Measurements from ENCODE around the gene CIC.

Gene CIC

DNA sequence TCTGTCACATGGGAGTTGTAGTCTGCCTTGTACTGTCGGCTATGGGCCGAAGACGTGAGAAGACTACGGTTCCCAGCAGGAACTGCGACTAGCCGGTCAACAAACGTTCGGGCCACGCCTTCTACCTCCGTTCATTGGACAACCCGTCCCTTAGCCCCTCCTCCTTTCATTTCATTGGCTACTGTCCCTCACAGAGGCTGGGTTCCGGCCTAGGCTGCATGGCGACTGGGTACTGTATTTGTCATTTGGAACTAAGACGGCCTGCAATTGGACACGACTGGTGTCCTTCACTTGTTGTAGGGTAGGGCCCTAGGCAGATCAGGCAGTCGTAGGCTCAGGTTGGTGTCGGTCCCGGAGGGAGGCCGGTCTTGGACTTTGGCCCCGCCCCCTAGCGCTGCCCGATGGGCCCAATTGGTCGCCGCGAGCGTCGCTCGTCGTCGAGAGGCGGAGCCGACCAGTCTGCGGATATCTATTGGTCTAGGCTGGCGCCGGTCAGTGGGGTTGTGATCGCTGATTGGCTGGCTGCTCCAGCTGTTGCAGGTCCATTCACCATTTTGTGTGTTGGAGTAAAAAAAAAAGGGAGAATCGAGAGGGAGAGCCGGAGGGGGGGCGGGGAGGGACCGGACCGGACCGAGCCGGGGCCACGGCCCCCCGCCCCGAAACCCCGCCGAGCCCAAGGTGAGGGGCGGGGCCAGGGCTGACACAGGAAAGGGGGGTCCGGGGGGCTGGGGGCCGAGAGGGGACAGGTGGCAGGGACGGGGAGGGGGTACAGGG, at the start of gene CIC:
Gene CIC (plus strand): TSS at position 549 of the 774 bp plus-strand sequence. CDS start 2,532 bp downstream, outside the sequence.
- no peaks in the 10 kb centered on the region for H3F3A ChIP-seq (ENCODE audit: insufficient read depth)
- peak within 1 kb of the TSS; percentile 68 for H3K9ac ChIP-seq (ENCODE audit: low read length)
- peak within 1 kb of the TSS; percentile 90 for H3K4me2 ChIP-seq (ENCODE audit: low read depth, low read length, poor library complexity, severe bottlenecking)
- H3K27me3 ChIP-seq (ENCODE audit: low read length): no peaks in the 10 kb centered on the region
- no peaks in the 10 kb centered on the region for H4K20me1 ChIP-seq (ENCODE audit: low read depth, low read length)
- H3K9me3 ChIP-seq (ENCODE audit: insufficient read depth, low read length): no peaks in the 10 kb centered on the region
- H3K36me3 ChIP-seq (ENCODE audit: low read length): no peaks in the 10 kb centered on the region
- no peak for TF ChIP-seq EZH2phosphoT487 (conservative IDR thresholded peaks at IDR 0.05; ENCODE audit: low read length)
- TF ChIP-seq, protein P1, sequence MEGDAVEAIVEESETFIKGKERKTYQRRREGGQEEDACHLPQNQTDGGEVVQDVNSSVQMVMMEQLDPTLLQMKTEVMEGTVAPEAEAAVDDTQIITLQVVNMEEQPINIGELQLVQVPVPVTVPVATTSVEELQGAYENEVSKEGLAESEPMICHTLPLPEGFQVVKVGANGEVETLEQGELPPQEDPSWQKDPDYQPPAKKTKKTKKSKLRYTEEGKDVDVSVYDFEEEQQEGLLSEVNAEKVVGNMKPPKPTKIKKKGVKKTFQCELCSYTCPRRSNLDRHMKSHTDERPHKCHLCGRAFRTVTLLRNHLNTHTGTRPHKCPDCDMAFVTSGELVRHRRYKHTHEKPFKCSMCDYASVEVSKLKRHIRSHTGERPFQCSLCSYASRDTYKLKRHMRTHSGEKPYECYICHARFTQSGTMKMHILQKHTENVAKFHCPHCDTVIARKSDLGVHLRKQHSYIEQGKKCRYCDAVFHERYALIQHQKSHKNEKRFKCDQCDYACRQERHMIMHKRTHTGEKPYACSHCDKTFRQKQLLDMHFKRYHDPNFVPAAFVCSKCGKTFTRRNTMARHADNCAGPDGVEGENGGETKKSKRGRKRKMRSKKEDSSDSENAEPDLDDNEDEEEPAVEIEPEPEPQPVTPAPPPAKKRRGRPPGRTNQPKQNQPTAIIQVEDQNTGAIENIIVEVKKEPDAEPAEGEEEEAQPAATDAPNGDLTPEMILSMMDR (IDR thresholded peaks at IDR 0.05; ENCODE audit: insufficient read depth, low read length, poor library complexity, severe bottlenecking): no peak
- peak within 1 kb of the TSS; percentile 91 for H2AFZ ChIP-seq (ENCODE audit: low read depth, low read length, severe bottlenecking)
- H3K4me3 ChIP-seq (ENCODE audit: insufficient read depth, low read length, poor library complexity, severe bottlenecking): peak within 1 kb of the TSS; percentile 67
- peak within 1 kb of the TSS; percentile 80 for H3K27ac ChIP-seq (ENCODE audit: low read depth, low read length)
- no peaks in the 10 kb centered on the region for H3K9me2 ChIP-seq (replicated peaks; ENCODE audit: insufficient read depth, low read length)
- H3K79me2 ChIP-seq (ENCODE audit: insufficient read depth, low read length): peaks cover 11% of the 10 kb centered on the region; the same call in 1 of the 2 replicates

DNA sequence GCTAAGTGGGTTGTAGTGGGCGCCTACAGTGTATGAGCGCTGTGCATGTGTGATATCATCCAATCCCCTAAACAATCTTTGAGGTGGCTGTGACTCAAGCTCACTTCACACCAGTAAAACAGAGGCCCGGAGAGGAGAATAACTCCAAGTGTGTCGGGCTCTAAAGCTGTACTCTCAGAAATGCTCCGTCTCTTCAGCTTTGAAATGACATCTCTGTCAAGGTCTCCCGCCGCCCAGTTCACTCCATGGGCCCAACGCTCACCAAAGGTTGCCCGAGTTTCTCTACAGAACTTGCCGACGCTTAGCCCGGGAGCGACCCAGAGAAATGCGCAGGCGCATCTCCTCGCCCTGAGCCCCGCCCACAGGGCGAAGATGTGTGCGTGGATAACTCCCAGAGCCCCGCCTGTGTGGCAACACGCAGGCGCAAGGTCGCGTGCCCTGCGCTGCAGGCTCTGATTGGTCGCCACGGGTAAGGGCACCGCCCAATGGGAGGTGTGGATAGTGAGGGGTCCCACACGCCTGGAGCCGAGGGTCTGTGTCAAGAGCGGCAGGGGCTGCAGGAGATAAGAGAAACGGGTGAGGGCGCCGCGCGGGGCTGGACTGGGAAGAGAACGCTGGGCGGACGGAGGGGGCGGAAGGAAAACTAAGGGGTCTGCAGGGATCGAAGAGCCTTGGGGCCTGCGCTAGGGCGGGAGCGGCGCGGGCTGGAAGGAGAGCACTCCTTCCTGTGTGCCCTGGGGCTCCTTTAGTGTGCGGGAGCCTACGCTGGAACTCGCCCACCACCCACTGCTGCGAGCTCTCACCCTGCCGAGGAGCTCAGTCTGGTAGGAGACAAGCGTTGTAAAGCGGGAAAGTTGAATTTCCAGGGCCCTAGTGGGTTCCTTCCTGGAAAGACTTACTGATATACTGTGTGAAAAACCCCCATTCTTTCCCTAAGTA, 49.0 kb upstream of the CIC start, which contains the start of gene ZNF526:
Gene ZNF526 (plus strand): TSS at position 501 of the 939 bp plus-strand sequence. CDS start 4,092 bp downstream, outside the sequence.
- Histone ChIP-seq H3K4me2 (ENCODE audit: low read depth, low read length, poor library complexity, severe bottlenecking) (peak within 1 kb of the TSS; percentile 92), H3K9ac (ENCODE audit: low read length) (peak within 1 kb of the TSS; percentile 82), H3F3A (ENCODE audit: insufficient read depth) (no peaks in the 10 kb centered on the region), H3K9me3 (ENCODE audit: insufficient read depth, low read length) (no peaks in the 10 kb centered on the region), H3K79me2 (ENCODE audit: insufficient read depth, low read length) (peaks cover 46% of the 10 kb centered on the region), H2AFZ (ENCODE audit: low read depth, low read length, severe bottlenecking) (peak within 1 kb of the TSS; percentile 55), H4K20me1 (ENCODE audit: low read depth, low read length) (no peaks in the 10 kb centered on the region), H3K36me3 (ENCODE audit: low read length) (no peaks in the 10 kb centered on the region), H3K27ac (ENCODE audit: low read depth, low read length) (peak within 1 kb of the TSS; percentile 65), H3K9me2 (replicated peaks; ENCODE audit: insufficient read depth, low read length) (no peaks in the 10 kb centered on the region), H3K27me3 (ENCODE audit: low read length) (no peaks in the 10 kb centered on the region), H3K4me3 (ENCODE audit: insufficient read depth, low read length, poor library complexity, severe bottlenecking) (peak within 1 kb of the TSS; percentile 72)
- no peak for TF ChIP-seq EZH2phosphoT487 (conservative IDR thresholded peaks at IDR 0.05; ENCODE audit: low read length)
- TF ChIP-seq, protein P1 (IDR thresholded peaks at IDR 0.05; ENCODE audit: insufficient read depth, low read length, poor library complexity, severe bottlenecking): no peak

DNA sequence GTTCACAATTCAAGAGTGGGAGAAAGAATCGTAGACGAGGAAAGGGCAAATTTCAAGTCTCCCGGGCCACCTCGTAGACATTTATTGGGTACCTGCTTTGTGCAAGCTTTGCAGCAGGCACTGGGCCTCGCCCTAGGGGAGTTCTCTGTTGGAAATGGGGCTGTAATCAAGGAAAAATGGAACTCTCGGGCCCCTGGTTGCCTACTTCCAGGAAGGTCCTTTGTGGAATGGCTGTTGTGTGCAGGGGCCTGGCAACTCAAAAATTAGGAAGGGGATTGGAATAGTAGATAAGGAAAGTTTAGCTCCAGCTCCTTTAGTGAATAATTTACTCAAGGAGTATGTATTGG, 48.3 kb upstream of the CIC start:
- Histone ChIP-seq H3F3A (ENCODE audit: insufficient read depth) (no peaks in the 10 kb centered on the region), H4K20me1 (ENCODE audit: low read depth, low read length) (no peaks in the 10 kb centered on the region), H3K27ac (ENCODE audit: low read depth, low read length) (peak overlapping the region; percentile 26), H3K36me3 (ENCODE audit: low read length) (no peaks in the 10 kb centered on the region), H3K27me3 (ENCODE audit: low read length) (no peaks in the 10 kb centered on the region), H3K4me3 (ENCODE audit: insufficient read depth, low read length, poor library complexity, severe bottlenecking) (peak overlapping the region; percentile 72), H3K9me2 (replicated peaks; ENCODE audit: insufficient read depth, low read length) (no peaks in the 10 kb centered on the region), H3K9ac (ENCODE audit: low read length) (peak overlapping the region; percentile 82), H3K79me2 (ENCODE audit: insufficient read depth, low read length) (peaks cover 45% of the 10 kb centered on the region), H2AFZ (ENCODE audit: low read depth, low read length, severe bottlenecking) (no peak overlapping the region), H3K4me2 (ENCODE audit: low read depth, low read length, poor library complexity, severe bottlenecking) (peak overlapping the region; percentile 92), H3K9me3 (ENCODE audit: insufficient read depth, low read length) (no peaks in the 10 kb centered on the region)
- TF ChIP-seq, protein P1 (IDR thresholded peaks at IDR 0.05; ENCODE audit: insufficient read depth, low read length, poor library complexity, severe bottlenecking): no peak
- no peak for TF ChIP-seq EZH2phosphoT487 (conservative IDR thresholded peaks at IDR 0.05; ENCODE audit: low read length)
